HepG2 (cell line): ENCODE results near the gene SPRYD3. TPM values are rescaled to one million over a fixed set of nuclear protein-coding genes. Genes with fewer than 3 reads are reported as not detected.

ENCODE experiments used
- ARNT ChIP-seq: fragments of 450-650 bp; IDR thresholded peaks from 2 replicates; pipeline ENCODE4 v1.6.1; 2017
- BCL6 ChIP-seq: IDR thresholded peaks from 2 replicates; pipeline ENCODE4 v1.6.1; 2016; ENCODE audit warnings: missing genetic modification reagents, missing compliant biosample characterization
- CBX2 ChIP-seq, 2 experiments: fragments of 200-600 bp in 1 of 2; sonication (generic); formaldehyde crosslinking in 1 of 2; IDR thresholded peaks; 2 replicates each; pipeline versions ENCODE4 v1.7.0 to v1.8.1; 2018 to 2022; ENCODE audit warnings: low read depth in 2 of 2, low read length in 1 of 2, mild to moderate bottlenecking in 1 of 2, missing genetic modification reagents in 1 of 2
- CBX5 ChIP-seq: sonication (generic); formaldehyde crosslinking; IDR thresholded peaks from 2 replicates; pipeline ENCODE4 v1.4.0; 2020; ENCODE audit warnings: missing genetic modification reagents, borderline replicate concordance
- HHEX ChIP-seq: IDR thresholded peaks from 2 replicates; pipeline ENCODE4 v1.6.1; 2016; ENCODE audit warnings: control low read depth
- HMG20B ChIP-seq: conservative IDR thresholded peaks from 2 replicates; pipeline ENCODE4 v1.6.1; 2016; ENCODE audit warnings: missing genetic modification reagents, missing compliant biosample characterization
- HMGXB3 ChIP-seq: sonication (generic); formaldehyde crosslinking; IDR thresholded peaks from 2 replicates; pipeline ENCODE4 v1.4.0; 2020; ENCODE audit warnings: missing genetic modification reagents, borderline replicate concordance
- HNRNPH1 ChIP-seq: fragments of 200-400 bp; formaldehyde crosslinking; optimal IDR thresholded peaks from 2 replicates; pipeline ENCODE3; 2017; ENCODE audit warnings: mild to moderate bottlenecking, low read depth, low read length
- HOXA7 ChIP-seq: sonication (generic); formaldehyde crosslinking; IDR thresholded peaks from 2 replicates; pipeline ENCODE4 v1.8.1; 2022; ENCODE audit warnings: mild to moderate bottlenecking, missing genetic modification reagents, moderate library complexity
- IRX3 ChIP-seq: sonication (generic); formaldehyde crosslinking; IDR thresholded peaks from 2 replicates; pipeline ENCODE4 v1.8.1; 2023; ENCODE audit warnings: mild to moderate bottlenecking, low read depth, missing genetic modification reagents, borderline replicate concordance
- KDM5A ChIP-seq: fragments of 200-600 bp; sonication (generic); IDR thresholded peaks from 2 replicates; pipeline ENCODE4 v1.7.0; 2018; ENCODE audit warnings: antibody characterized with exemption, mild to moderate bottlenecking, low read length, borderline replicate concordance
- KLF16 ChIP-seq, 2 experiments: sonication (generic) in 1 of 2; formaldehyde crosslinking in 1 of 2; IDR thresholded peaks; 2 replicates each; pipeline versions ENCODE4 v1.6.1 to v1.8.0; 2016 to 2023; ENCODE audit warnings: missing genetic modification reagents in 2 of 2, missing compliant biosample characterization in 1 of 2
- SRSF4 ChIP-seq: fragments of 200-400 bp; formaldehyde crosslinking; IDR thresholded peaks from one replicate; pipeline ENCODE4 v1.6.1; 2018; ENCODE audit warnings: mild to moderate bottlenecking, low read depth, low read length, moderate library complexity; ENCODE audit not compliant: poor library complexity, severe bottlenecking
- ZBTB21 ChIP-seq: sonication (generic); formaldehyde crosslinking; IDR thresholded peaks from 2 replicates; pipeline ENCODE4 v1.4.0; 2020; ENCODE audit warnings: missing genetic modification reagents
- ZBTB43 ChIP-seq: sonication (generic); formaldehyde crosslinking; conservative IDR thresholded peaks from 2 replicates; pipeline ENCODE4 v1.4.0; 2020; ENCODE audit warnings: missing genetic modification reagents
- ZFP36L2 ChIP-seq: sonication (generic); formaldehyde crosslinking; IDR thresholded peaks from 2 replicates; pipeline ENCODE4 v1.4.0; 2020; ENCODE audit warnings: missing genetic modification reagents
- ZNF292 ChIP-seq: sonication (generic); formaldehyde crosslinking; IDR thresholded peaks from 2 replicates; pipeline ENCODE4 v1.8.1; 2022; ENCODE audit warnings: mild to moderate bottlenecking, low read depth, missing genetic modification reagents, borderline replicate concordance
- ZNF33A ChIP-seq: sonication (generic); formaldehyde crosslinking; IDR thresholded peaks from 2 replicates; pipeline ENCODE4 v1.5.1; 2020; ENCODE audit warnings: missing genetic modification reagents, mild to moderate bottlenecking, moderate library complexity, borderline replicate concordance
- ZNF589 ChIP-seq: sonication (generic); formaldehyde crosslinking; conservative IDR thresholded peaks from 2 replicates; pipeline ENCODE4 v1.8.0; 2022; ENCODE audit warnings: mild to moderate bottlenecking, moderate library complexity, missing genetic modification reagents
- ZNF619 ChIP-seq: sonication (generic); formaldehyde crosslinking; IDR thresholded peaks from 2 replicates; pipeline ENCODE4 v1.4.0; 2020; ENCODE audit warnings: mild to moderate bottlenecking, missing genetic modification reagents
- ZNF768 ChIP-seq: sonication (generic); formaldehyde crosslinking; IDR thresholded peaks from 2 replicates; pipeline ENCODE4 v1.4.0; 2020; ENCODE audit warnings: missing genetic modification reagents
- ZNF879 ChIP-seq: sonication (generic); formaldehyde crosslinking; IDR thresholded peaks from 2 replicates; pipeline ENCODE4 v1.8.1; 2023; ENCODE audit warnings: missing genetic modification reagents
- ZSCAN30 ChIP-seq: sonication (generic); formaldehyde crosslinking; IDR thresholded peaks from 2 replicates; pipeline ENCODE4 v1.5.0; 2020; ENCODE audit warnings: mild to moderate bottlenecking, missing genetic modification reagents
- polyA plus RNA-seq, 8 experiments: library from polyadenylated mRNA; depleted of rRNA in 3 of 8; stranded (reverse) in 7 of 8; unstranded in 1 of 8; fragments of >200 nt; fragmentation: Illumina TruSeq in 4 of 8; extraction: Trizol in 4 of 8; gene quantifications; 2 replicates each; pipeline versions ENCODE4 v1.2.1 to v1.2.3, GENCODE V29; 2011 to 2016; ENCODE audit warnings: low read depth in 4 of 8, missing spikeins in 1 of 8, mixed read lengths in 1 of 8; ENCODE audit not compliant: insufficient read depth in 1 of 8
- total RNA-seq, 5 experiments: library from RNA; depleted of rRNA; stranded (reverse); fragments of >200 nt; fragmentation: Illumina TruSeq; extraction: Trizol; gene quantifications; 2 replicates each; pipeline ENCODE4 v1.2.3, GENCODE V29; 2016; ENCODE audit warnings: low read depth in 1 of 5

Gene SPRYD3
- total and polyA plus RNA-seq, 2 of the 13 experiments (the other 11 are each of a cell fraction or from before 2014, with no cell fraction given) = 9.0 to 9.2 TPM

- TF ChIP-seq SRSF4 (no peak), KLF16 (CRISPR knock-in tag; IDR thresholded peaks at IDR 0.05) (peak in 1 of 2 experiments; percentile 36; a peak in 1 of 4 replicates), HOXA7 (no peak), HMG20B (no peak), ZNF589 (CRISPR knock-in tag) (peak; percentile 63), ZNF879 (no peak), BCL6 (CRISPR knock-in tag) (no peak; the same call in 1 of the 2 replicates), ZNF619 (no peak), ZBTB21 (no peak), CBX5 (CRISPR knock-in tag) (no peak), ZFP36L2 (CRISPR knock-in tag) (no peak), CBX2 (IDR thresholded peaks at IDR 0.05; ENCODE audit: low read depth, low read length) (no peak), CBX2 (CRISPR knock-in tag; IDR thresholded peaks at IDR 0.05; ENCODE audit: low read depth) (peak; percentile 1; the same call in 1 of the 2 replicates), HHEX (CRISPR knock-in tag) (no peak), KDM5A (no peak), HMGXB3 (no peak), HNRNPH1 (no peak), ZBTB43 (CRISPR knock-in tag) (no peak), ZSCAN30 (CRISPR knock-in tag) (no peak), ZNF292 (CRISPR knock-in tag) (peak; percentile 16; the same call in 1 of the 2 replicates), ARNT (no peak), ZNF33A (no peak), IRX3 (CRISPR knock-in tag) (no peak), ZNF768 (CRISPR knock-in tag) (peak; percentile 35; the same call in 1 of the 2 replicates)
Measured at GRCh38 chr12:53102883-53103807, 24.0 kb upstream of the SPRYD3 start, which contains the start of gene SOAT2 (continued).
